H9 (cell line): ENCODE results near the gene WDR43. TPM values are rescaled to one million over a fixed set of nuclear protein-coding genes. Genes with fewer than 3 reads are reported as not detected.

ENCODE experiments used
- DNase-seq: peaks from one replicate; pipeline ENCODE4 v3.0.0-alpha.2; 2017
- H2AFZ ChIP-seq: one replicate; pipeline ENCODE4 v1.6.1; 2013; ENCODE audit warnings: mild to moderate bottlenecking, low read length, control low read depth, moderate library complexity
- H2AK5ac ChIP-seq: 2 replicates; pipeline ENCODE4 v1.6.1; 2013; ENCODE audit warnings: low read length, control low read depth, mixed read lengths; ENCODE audit not compliant: insufficient read length
- H2BK120ac ChIP-seq: one replicate; pipeline ENCODE4 v1.6.1; 2013; ENCODE audit warnings: low read depth, mild to moderate bottlenecking, low read length, control low read depth, inconsistent platforms; ENCODE audit not compliant: poor library complexity, severe bottlenecking
- H2BK12ac ChIP-seq: 2 replicates; pipeline ENCODE4 v1.6.1; 2013; ENCODE audit warnings: low read length, control low read depth, mixed read lengths, low read depth; ENCODE audit not compliant: insufficient read length
- H2BK15ac ChIP-seq: 2 replicates; pipeline ENCODE4 v1.6.1; 2013; ENCODE audit warnings: low read depth, low read length, control low read depth
- H2BK20ac ChIP-seq: one replicate; pipeline ENCODE4 v1.6.1; 2013; ENCODE audit warnings: low read depth, mild to moderate bottlenecking, low read length, control low read depth, inconsistent platforms; ENCODE audit not compliant: poor library complexity, severe bottlenecking
- H2BK5ac ChIP-seq: 2 replicates; pipeline ENCODE4 v1.6.1; 2013; ENCODE audit warnings: low read length, control low read depth, mixed read lengths; ENCODE audit not compliant: insufficient read length
- H3K14ac ChIP-seq: 2 replicates; pipeline ENCODE4 v1.6.1; 2013; ENCODE audit warnings: low read length, control low read depth; ENCODE audit not compliant: insufficient read depth
- H3K18ac ChIP-seq: 2 replicates; pipeline ENCODE4 v1.6.1; 2013; ENCODE audit warnings: low read depth, mild to moderate bottlenecking, mixed read lengths, low read length, control low read depth; ENCODE audit not compliant: insufficient read length
- H3K23ac ChIP-seq: 2 replicates; pipeline ENCODE4 v1.6.1; 2013; ENCODE audit warnings: low read length, control low read depth, mixed read lengths, low read depth; ENCODE audit not compliant: insufficient read length
- H3K23me2 ChIP-seq: 2 replicates; pipeline ENCODE4 v1.6.1; 2013; ENCODE audit warnings: low read depth, mild to moderate bottlenecking, mixed read lengths, low read length, control low read depth; ENCODE audit not compliant: insufficient read length, poor library complexity, severe bottlenecking
- H3K27ac ChIP-seq: 2 replicates; pipeline ENCODE4 v1.5.1; 2013; ENCODE audit warnings: low read length, control low read depth, mixed read lengths, low read depth; ENCODE audit not compliant: insufficient read length
- H3K27me3 ChIP-seq: 2 replicates; pipeline ENCODE4 v1.6.1; 2013; ENCODE audit warnings: low read length, control low read depth, inconsistent platforms; ENCODE audit not compliant: insufficient read depth
- H3K4ac ChIP-seq: 2 replicates; pipeline ENCODE4 v1.6.1; 2013; ENCODE audit warnings: low read depth, mild to moderate bottlenecking, control low read depth, inconsistent platforms, low read length, moderate library complexity
- H3K4me1 ChIP-seq: 2 replicates; pipeline ENCODE4 v1.6.1; 2013; ENCODE audit warnings: low read length, control low read depth, inconsistent platforms; ENCODE audit not compliant: insufficient read depth
- H3K4me2 ChIP-seq: 2 replicates; pipeline ENCODE4 v1.6.1; 2013; ENCODE audit warnings: low read length, control low read depth, mixed read lengths; ENCODE audit not compliant: insufficient read length, insufficient read depth
- H3K56ac ChIP-seq: 2 replicates; pipeline ENCODE4 v1.6.1; 2013; ENCODE audit warnings: low read depth, mild to moderate bottlenecking, mixed read lengths, low read length, control low read depth; ENCODE audit not compliant: insufficient read length
- H3K79me1 ChIP-seq: 2 replicates; pipeline ENCODE4 v1.6.1; 2013; ENCODE audit warnings: low read depth, mild to moderate bottlenecking, moderate library complexity, low read length, control low read depth, inconsistent platforms; ENCODE audit not compliant: insufficient read depth, poor library complexity, severe bottlenecking
- H3K79me2 ChIP-seq: 2 replicates; pipeline ENCODE4 v1.6.1; 2013; ENCODE audit warnings: low read length, control low read depth, inconsistent platforms; ENCODE audit not compliant: insufficient read depth
- H3K9ac ChIP-seq: 2 replicates; pipeline ENCODE4 v1.6.1; 2013; ENCODE audit warnings: low read length, control low read depth, mixed read lengths; ENCODE audit not compliant: insufficient read length; ENCODE audit errors: extremely low read depth
- H3K9me3 ChIP-seq: one replicate; pipeline ENCODE4 v1.6.1; 2013; ENCODE audit warnings: low read depth, low read length, inconsistent platforms; ENCODE audit not compliant: control insufficient read depth
- H3T11ph ChIP-seq: one replicate; pipeline ENCODE4 v1.6.1; 2013; ENCODE audit warnings: mild to moderate bottlenecking, low read length, control low read depth, inconsistent platforms
- H4K20me1 ChIP-seq: one replicate; pipeline ENCODE4 v1.6.1; 2013; ENCODE audit not compliant: control insufficient read depth, insufficient read length, insufficient read depth
- H4K5ac ChIP-seq: 2 replicates; pipeline ENCODE4 v1.6.1; 2013; ENCODE audit warnings: low read depth, mild to moderate bottlenecking, mixed read lengths, low read length, control low read depth; ENCODE audit not compliant: insufficient read length
- H4K8ac ChIP-seq: replicated peaks from 2 replicates; pipeline ENCODE4 v1.6.1; 2013; ENCODE audit warnings: low read length, control low read depth, mixed read lengths, low read depth; ENCODE audit not compliant: insufficient read length
- H4K91ac ChIP-seq: 2 replicates; pipeline ENCODE4 v1.6.1; 2013; ENCODE audit warnings: low read depth, mild to moderate bottlenecking, moderate library complexity, mixed read lengths, low read length, control low read depth; ENCODE audit not compliant: insufficient read length
- H3K27ac Mint-ChIP-seq, 3 experiments: 2 replicates in 2 of 3; 3 replicates in 1 of 3; pipeline ENCODE4 v1.8.0; 2020 to 2021; ENCODE audit warnings: mixed read lengths in 3 of 3, mild to moderate bottlenecking in 1 of 3, moderate library complexity in 1 of 3
- H3K27me3 Mint-ChIP-seq: 2 replicates; pipeline ENCODE4 v1.8.0; 2021; ENCODE audit warnings: low read depth, mild to moderate bottlenecking, moderate library complexity, mixed read lengths
- H3K36me3 Mint-ChIP-seq, 3 experiments: 2 replicates in 2 of 3; 3 replicates in 1 of 3; pipeline ENCODE4 v1.8.0; 2020 to 2021; ENCODE audit warnings: low read depth in 3 of 3, mixed read lengths in 3 of 3; ENCODE audit not compliant: insufficient read depth in 1 of 3
- H3K4me1 Mint-ChIP-seq, 2 experiments: 2 replicates each; pipeline ENCODE4 v1.8.0; 2020; ENCODE audit warnings: mixed read lengths in 2 of 2
- H3K4me3 Mint-ChIP-seq, 2 experiments: 2 replicates in 1 of 2; 3 replicates in 1 of 2; pipeline ENCODE4 v1.8.0; 2020 to 2021; ENCODE audit warnings: mild to moderate bottlenecking in 2 of 2, mixed read lengths in 2 of 2, moderate library complexity in 1 of 2
- H3K9me3 Mint-ChIP-seq, 2 experiments: 2 replicates in 1 of 2; 3 replicates in 1 of 2; pipeline ENCODE4 v1.8.0; 2020; ENCODE audit warnings: mild to moderate bottlenecking in 2 of 2, mixed read lengths in 2 of 2, moderate library complexity in 1 of 2
- CTCF ChIP-seq: fragments of 200-600 bp; sonication (generic); conservative IDR thresholded peaks from 3 replicates; pipeline ENCODE4 v1.8.0; 2021; ENCODE audit warnings: antibody characterized with exemption, mild to moderate bottlenecking
- WGBS: extraction: QIAGEN DNeasy Blood & Tissue Kit; methylation state at CpG from one replicate; pipeline ENCODE4 v1.1.7; 2013; ENCODE audit warnings: missing lambda C conversion rate, low lambda C conversion rate, mixed read lengths; ENCODE audit not compliant: insufficient read length; ENCODE audit errors: extremely low coverage; 5-methylcytosine and 5-hydroxymethylcytosine counted together
- total RNA-seq: library from RNA; stranded (reverse); gene quantifications from 2 replicates; pipeline ENCODE4 v1.2.1, GENCODE V29; 2021

WDR43 gene
- total RNA-seq, 1 experiment from 2014 or later = 186 TPM

GRCh38 chr2:28981016-28981441 is 86.6 kb downstream of the WDR43 start, which contains the start of gene TOGARAM2:
TSS of gene TOGARAM2 (plus strand) at chr2:28981298. CDS start at chr2:28994835, 13,537 bp downstream.
- no CpG with 5 or more reads among the region's 10 CpGs for WGBS
- H2BK12ac ChIP-seq = no peak within 1 kb of the TSS
- no peak within 1 kb of the TSS for H4K8ac ChIP-seq
- no peak within 1 kb of the TSS for H3K4me3 Mint-ChIP-seq
- H2BK20ac ChIP-seq = no peak within 1 kb of the TSS
- no peak within 1 kb of the TSS for H3K56ac ChIP-seq
- no peaks in the 10 kb centered on the region for H3K27me3 ChIP-seq
- H3K9me3 Mint-ChIP-seq = no peaks in the 10 kb centered on the region
- H3T11ph ChIP-seq = no peak within 1 kb of the TSS
- H2BK15ac ChIP-seq = no peak within 1 kb of the TSS
- H3K79me2 ChIP-seq = no peaks in the 10 kb centered on the region
- H3K27me3 Mint-ChIP-seq = no peaks in the 10 kb centered on the region; the same call in 1 of the 2 replicates
- no peak for DNase-seq
- H2BK120ac ChIP-seq = no peak within 1 kb of the TSS
- H4K91ac ChIP-seq = no peak within 1 kb of the TSS
- no peaks in the 10 kb centered on the region for H3K9me3 ChIP-seq
- no peaks in the 10 kb centered on the region for H3K36me3 Mint-ChIP-seq
- H4K5ac ChIP-seq = no peak within 1 kb of the TSS
- no peak for TF ChIP-seq CTCF
- H3K14ac ChIP-seq = no peak within 1 kb of the TSS
- no peaks in the 10 kb centered on the region for H3K23me2 ChIP-seq
- H3K4me2 ChIP-seq = no peak within 1 kb of the TSS
- H3K79me1 ChIP-seq = no peaks in the 10 kb centered on the region
- H4K20me1 ChIP-seq = no peaks in the 10 kb centered on the region
- H3K18ac ChIP-seq = no peak within 1 kb of the TSS
- no peaks in the 10 kb centered on the region for H3K4me1 ChIP-seq
- H2BK5ac ChIP-seq = no peak within 1 kb of the TSS
- peaks cover 4 to 5% of the 10 kb centered on the region in 2 experiments; a peak in 3 of 4 replicates for H3K4me1 Mint-ChIP-seq
- H2AFZ ChIP-seq = no peak within 1 kb of the TSS
- H2AK5ac ChIP-seq = no peak within 1 kb of the TSS
- no peak within 1 kb of the TSS for H3K4ac ChIP-seq
- no peak within 1 kb of the TSS for H3K27ac ChIP-seq
- no peak within 1 kb of the TSS for H3K23ac ChIP-seq
- no peak within 1 kb of the TSS for H3K9ac ChIP-seq
- H3K27ac Mint-ChIP-seq = no peak within 1 kb of the TSS
